HG03342 (cell line): ENCODE results near the gene NDUFV1.
A peak's percentile ranks its signal among the peaks of the same experiment; 100 is the strongest.
"Not testable (repeated sequence)": the region's sequence is repeated elsewhere in the genome, so short reads cannot be mapped to it uniquely, and the experiment has no call there.

ENCODE experiments used
- ATAC-seq: cut with Tn5 transposase; IDR thresholded peaks from one replicate; pipeline ENCODE4 v1.9.1; 2021; ENCODE audit warnings: mild to moderate bottlenecking, moderate library complexity; ENCODE audit not compliant: unreplicated experiment

The NDUFV1 gene

GRCh38 chr11:67626131-67626833 lies 19.5 kb downstream of the NDUFV1 start:
- not testable (repeated sequence) for ATAC-seq

DNA sequence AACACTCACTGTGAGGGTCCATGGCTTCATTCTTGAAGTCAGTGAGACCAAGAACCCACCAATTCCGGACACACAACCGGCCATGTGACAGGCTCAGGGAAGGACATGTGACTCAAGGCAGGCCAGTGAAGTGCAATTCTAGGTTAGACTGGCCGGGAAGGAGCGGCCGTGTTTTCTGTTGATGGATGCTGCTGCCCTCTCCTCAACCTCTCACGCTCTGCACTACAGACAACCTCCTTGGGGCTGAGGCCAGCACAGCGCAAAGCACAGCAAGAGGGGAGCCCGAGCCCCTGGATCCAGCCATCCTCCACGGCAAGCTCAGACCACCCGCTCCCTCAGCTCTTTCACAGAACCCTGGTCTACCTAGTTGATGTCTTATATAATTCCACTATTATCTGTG lies 20.2 kb downstream of the NDUFV1 start:
- ATAC-seq: no peak

DNA sequence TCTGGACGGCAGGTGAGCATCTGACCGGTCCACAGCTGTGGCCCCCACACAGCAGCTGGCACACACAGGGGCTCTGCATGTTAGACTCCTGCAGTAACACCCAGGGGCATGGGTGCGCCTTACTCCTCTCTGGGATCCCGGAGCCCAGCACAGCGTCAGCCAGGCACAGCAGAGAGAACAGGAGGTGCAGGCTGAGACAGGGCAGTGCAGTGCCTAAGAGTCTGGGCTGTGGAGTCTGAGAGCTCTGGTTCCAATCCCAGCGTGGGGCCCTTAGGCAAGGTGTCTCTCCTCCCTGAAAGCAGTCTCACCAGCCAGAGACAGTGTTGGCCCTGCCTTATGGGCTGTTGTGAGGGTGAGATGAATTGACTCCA lies 20.7 kb downstream of the NDUFV1 start:
- no peak for ATAC-seq

- no peak for ATAC-seq
These were observed 21.3 kb downstream of the NDUFV1 start for GRCh38 chr11:67627812-67628624.

DNA sequence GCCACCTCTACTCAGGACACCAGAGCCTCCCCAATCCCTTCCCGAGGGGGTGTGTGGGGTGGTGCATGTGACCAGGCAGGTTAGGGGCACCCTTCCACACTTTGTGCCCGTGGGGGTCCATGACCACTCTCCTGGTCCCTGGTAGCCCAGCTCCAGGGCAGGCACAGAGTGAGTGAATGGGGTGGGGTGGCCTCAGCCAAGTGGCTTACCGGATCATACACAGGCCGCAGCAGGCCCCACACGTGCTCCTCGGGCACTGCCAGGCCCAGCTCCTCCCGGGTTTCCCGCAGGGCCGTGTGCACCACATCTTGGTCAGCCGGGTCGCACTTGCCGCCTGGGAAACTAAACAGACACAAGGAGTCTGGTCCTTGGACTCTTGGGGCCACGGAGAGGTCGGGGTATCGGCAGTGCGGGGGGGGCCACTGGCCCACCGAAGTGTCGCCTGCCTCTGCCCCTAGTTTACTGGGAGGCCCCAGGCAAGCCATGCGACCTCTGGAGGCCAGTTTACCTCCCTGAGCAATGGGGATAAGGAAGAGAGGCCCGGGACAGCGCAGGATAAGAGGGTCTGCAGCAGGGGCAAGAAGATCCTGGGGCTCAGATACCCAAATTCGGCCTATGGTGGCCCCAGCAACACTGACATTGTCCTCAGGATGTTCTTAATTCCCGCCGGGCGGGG lies 22.1 kb downstream of the NDUFV1 start:
- no peak for ATAC-seq

DNA sequence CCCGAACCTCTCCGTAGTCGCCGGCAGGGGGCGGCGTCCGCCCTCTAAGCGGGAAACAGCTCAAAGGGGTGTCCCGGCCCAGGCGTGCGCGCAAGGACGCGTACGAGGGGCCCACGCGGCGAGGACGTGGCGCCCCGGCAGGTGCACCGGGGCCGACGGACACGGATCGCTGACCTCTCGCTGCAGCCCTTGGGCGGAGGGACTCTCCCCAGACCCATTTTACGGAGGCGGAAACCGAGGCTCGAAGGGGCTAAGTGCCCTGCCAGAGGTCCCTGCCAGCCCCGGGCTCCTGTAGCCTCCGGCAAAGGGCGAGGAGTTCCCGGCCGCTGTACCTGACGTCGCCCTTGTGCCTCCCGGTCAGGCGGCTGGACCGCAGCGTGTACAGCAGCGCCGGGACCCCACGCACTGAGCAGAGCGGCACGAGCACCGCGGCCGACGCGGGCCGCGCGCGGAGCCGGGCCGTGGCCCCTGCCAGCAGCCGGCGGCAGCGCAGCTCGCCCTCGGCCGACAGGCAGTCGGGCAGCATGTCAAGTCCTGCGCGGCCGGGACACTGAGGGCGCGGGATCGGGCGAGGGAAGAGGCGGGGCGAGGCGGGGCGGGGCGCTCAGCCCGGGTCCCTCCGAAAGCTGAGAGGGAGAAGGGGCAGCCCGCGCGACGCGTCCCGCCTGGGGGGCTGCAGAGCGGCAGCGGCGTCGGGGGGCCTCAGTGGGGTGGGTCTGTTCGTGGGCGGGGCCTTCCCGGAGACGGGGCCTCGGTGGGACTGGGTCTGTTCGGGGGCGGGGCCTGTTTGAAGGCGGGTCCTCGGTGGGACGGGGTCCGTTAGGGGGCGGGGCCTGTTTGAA lies 22.9 kb downstream of the NDUFV1 start, which contains the start of gene NUDT8:
Gene NUDT8, minus strand, starts transcription at position 552 of the 842 bp plus-strand sequence. Its CDS starts 26 bp downstream, at position 526.
- ATAC-seq: peak; percentile 48

- ATAC-seq: peak; percentile 55
These were observed 23.6 kb downstream of the NDUFV1 start for GRCh38 chr11:67630228-67630942.

DNA sequence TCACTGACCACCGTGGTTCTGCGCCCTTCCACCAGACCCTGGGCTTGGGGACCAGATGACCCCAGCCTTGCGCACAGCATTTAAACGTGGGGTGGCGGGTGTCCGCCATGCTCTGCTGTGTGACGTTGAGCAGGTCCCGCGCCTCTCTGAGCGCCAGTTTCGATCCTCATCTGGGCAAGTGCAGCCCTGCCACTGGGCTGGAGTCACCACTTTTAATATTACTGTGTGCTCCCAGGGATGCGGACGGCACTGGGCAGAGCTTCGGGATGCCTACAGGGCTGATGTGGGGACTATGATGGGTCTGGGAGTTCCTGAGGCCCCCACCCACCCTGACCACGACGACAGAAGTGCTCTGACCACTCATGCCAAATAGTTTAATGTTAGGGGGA lies 24.2 kb downstream of the NDUFV1 start:
- ATAC-seq: no peak

DNA sequence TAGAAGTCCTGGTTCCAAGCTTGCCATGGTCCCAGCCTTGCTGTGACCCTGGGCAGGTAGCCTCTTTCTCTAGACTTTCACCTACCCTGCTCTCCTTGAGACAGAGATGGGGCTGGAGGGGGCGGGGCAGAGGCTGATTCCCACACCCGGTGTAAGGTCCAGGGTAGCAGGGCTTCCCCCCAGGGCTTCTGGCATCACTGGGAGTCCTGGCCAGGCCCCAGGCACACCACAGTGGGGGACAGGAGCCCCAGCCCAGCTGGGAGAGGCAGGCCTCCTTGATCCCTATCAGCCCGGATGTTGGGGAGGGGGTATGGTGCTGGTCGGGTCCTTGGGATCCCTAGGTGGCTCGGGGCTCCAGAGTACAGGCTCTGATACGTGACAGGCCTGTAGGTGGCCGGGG lies 24.7 kb downstream of the NDUFV1 start:
- ATAC-seq: no peak

DNA sequence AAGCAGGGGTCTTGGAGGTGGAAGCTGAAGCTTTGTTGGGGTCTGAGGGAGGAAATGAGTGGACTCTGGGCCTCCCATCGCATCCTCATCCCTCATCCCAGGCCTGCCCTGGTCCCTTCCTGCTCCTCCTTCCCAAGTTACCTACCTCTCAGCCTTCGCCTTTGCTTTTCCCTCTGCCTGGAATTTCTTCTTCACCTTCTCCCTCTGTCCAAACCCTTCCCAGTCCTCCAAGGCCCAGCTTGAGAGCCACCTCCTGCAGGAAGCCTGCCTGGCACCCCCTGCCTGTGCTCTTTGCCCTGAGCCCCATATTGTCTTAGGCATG lies 25.1 kb downstream of the NDUFV1 start:
- ATAC-seq: no peak

GRCh38 chr11:67632175-67632981 lies 25.6 kb downstream of the NDUFV1 start:
- ATAC-seq: no peak

GRCh38 chr11:67632982-67633755 lies 26.4 kb downstream of the NDUFV1 start:
- no peak for ATAC-seq

- no peak for ATAC-seq
These were observed 27.1 kb downstream of the NDUFV1 start for GRCh38 chr11:67633758-67634365.

DNA sequence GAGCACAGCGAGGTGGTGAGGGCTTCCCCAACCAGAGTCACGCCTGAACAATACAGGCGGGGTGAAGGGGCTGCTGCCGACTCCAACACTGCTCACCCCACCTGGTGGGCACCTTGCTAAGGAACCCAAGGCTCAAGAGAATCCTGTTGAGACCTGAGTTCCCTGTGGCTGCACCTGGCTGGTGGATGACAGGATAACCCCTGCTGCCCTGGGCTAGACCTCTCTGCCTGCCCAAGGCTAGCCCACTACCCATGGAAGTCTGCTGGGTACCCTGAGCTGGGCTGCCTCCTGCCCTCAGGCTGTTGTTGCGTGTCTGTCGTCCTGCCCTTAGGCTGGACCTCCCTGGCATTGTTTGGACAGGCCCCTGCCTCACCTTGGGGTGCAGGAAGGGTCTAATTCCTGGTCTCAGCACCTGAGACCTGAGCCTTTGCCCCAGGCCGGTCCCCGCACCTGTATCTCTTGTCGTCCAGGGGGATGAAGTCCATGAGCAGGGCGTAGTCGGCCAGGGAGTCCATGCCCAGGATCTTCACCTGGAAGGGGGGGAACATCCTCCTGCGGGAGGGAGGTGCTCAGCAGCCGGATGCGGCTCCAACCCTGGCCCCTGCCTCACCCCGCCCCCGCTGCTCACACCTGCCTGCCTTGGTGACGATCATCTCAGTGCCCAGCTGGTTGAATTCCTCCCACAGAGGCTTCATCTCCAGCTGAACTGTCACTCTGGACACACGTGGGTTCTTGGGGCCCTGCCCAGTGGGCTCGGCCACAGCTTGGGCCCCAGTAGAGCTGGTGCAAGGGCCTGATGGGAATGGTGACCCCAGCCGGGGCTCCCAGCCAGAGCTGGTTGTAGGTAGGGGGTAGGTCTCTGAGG lies 27.9 kb downstream of the NDUFV1 start:
- no peak for ATAC-seq

DNA sequence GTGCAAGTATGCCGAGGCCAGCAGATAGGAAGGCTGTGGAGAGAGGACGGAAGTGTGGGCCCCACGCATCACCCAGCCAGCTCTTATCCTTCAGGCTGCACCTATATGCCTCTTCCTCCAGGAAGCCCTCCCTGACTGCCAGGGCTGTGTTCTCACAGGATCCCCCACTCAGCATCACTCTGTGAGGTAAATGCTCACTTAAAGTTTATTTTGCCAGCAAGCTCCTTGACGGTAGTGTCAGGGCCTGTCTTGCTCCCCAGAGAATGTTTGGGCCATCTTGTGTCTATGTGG lies 28.4 kb downstream of the NDUFV1 start:
- no peak for ATAC-seq

DNA sequence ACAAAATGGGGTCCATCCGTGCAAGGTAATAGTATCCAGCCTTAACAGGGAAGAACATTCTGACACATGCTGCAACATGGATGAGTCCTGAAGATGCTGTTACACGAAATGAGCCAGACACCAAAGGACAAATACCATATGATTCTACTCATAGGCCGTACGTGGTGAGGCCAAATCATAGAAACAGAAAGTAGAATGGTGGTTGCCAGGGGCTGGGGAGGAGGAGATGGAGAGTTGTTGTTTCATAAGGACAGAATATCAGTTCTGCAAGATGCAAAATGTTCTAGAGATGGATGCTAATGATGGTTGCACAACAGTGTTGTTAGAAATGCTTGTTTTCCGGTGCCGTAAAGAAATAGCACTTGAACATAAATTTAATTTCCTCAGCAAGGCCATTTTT lies 30.2 kb downstream of the NDUFV1 start:
- no peak for ATAC-seq

DNA sequence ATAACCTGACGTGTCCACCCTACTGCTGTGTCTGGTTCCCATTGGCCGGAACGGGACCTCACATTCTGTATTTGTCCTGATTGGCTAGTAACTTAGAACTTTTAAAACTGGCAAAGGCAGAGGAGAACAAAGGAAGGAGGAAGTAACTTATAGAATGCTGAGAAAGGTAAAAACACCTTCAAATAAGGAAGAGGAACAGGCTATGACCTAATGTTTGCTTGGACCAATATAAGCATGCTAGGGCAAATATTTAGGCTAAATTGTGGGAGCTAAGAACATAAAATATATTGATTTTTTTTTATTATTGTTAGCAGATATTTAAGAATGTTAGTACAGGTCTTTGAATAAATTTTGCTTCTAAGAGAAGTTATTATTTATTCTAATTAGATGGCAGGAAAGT lies 30.7 kb downstream of the NDUFV1 start:
- ATAC-seq: not testable (repeated sequence)
